HG03135 (cell line): Measurements from ENCODE around the gene UPK3BL2.
A peak's percentile ranks its signal among the peaks of the same experiment; 100 is the strongest.
"Not testable (repeated sequence)": the region's sequence is repeated elsewhere in the genome, so short reads cannot be mapped to it uniquely, and the experiment has no call there.

Experiments used
- ATAC-seq: cut with Tn5 transposase; IDR thresholded peaks from one replicate; pipeline ENCODE4 v1.9.1; 2021; ENCODE audit warnings: mild to moderate bottlenecking, moderate library complexity; ENCODE audit not compliant: unreplicated experiment

UPK3BL2 gene

GRCh38 chr7:102543596-102543995 lies at the start of gene UPK3BL2:
Gene UPK3BL2, minus strand, starts transcription at chr7:102543696. Its CDS starts 60 bp downstream, at chr7:102543636.
- ATAC-seq: not testable (repeated sequence)

- ATAC-seq: peak; percentile 51
Observed at GRCh38 chr7:102592477-102593019, 49.1 kb upstream of the UPK3BL2 start.

GRCh38 chr7:102589857-102590256 lies 46.4 kb upstream of the UPK3BL2 start:
- ATAC-seq: peak; percentile 38

GRCh38 chr7:102583495-102583894 lies 40.0 kb upstream of the UPK3BL2 start:
- ATAC-seq: not testable (repeated sequence)

- not testable (repeated sequence) for ATAC-seq
Observed at GRCh38 chr7:102581722-102582121, 38.2 kb upstream of the UPK3BL2 start.

GRCh38 chr7:102578486-102578885 lies 35.0 kb upstream of the UPK3BL2 start:
- not testable (repeated sequence) for ATAC-seq

GRCh38 chr7:102577315-102578240 lies 34.1 kb upstream of the UPK3BL2 start:
- not testable (repeated sequence) for ATAC-seq

GRCh38 chr7:102576363-102576762 lies 32.9 kb upstream of the UPK3BL2 start:
- not testable (repeated sequence) for ATAC-seq

GRCh38 chr7:102574607-102575006 lies 31.1 kb upstream of the UPK3BL2 start:
- ATAC-seq: not testable (repeated sequence)

GRCh38 chr7:102572261-102573239 lies 29.1 kb upstream of the UPK3BL2 start, which contains the start of gene POLR2J3:
Gene POLR2J3, minus strand, starts transcription at chr7:102572583. Its CDS starts 62 bp downstream, at chr7:102572521.
- ATAC-seq: peak; percentile 92

GRCh38 chr7:102568620-102569019 lies 25.1 kb upstream of the UPK3BL2 start:
- ATAC-seq: not testable (repeated sequence)

- not testable (repeated sequence) for ATAC-seq
Observed at GRCh38 chr7:102550808-102551422, 7.4 kb upstream of the UPK3BL2 start, which contains the start of gene SPDYE2. Gene SPDYE2, plus strand, starts transcription at chr7:102551226. Its CDS starts 2,030 bp downstream, at chr7:102553256.

- ATAC-seq: peak; percentile 64
Observed at GRCh38 chr7:102546353-102546752, 2.9 kb upstream of the UPK3BL2 start.

GRCh38 chr7:102545288-102545687 lies 1.8 kb upstream of the UPK3BL2 start:
- not testable (repeated sequence) for ATAC-seq

- ATAC-seq: not testable (repeated sequence)
Observed at GRCh38 chr7:102544372-102544771, 876 bp upstream of the UPK3BL2 start.

- ATAC-seq: not testable (repeated sequence)
Observed at GRCh38 chr7:102542771-102543170, 725 bp downstream of the UPK3BL2 start.

- not testable (repeated sequence) for ATAC-seq
Observed at GRCh38 chr7:102542083-102542482, 1.4 kb downstream of the UPK3BL2 start.

GRCh38 chr7:102540604-102541003 lies 2.9 kb downstream of the UPK3BL2 start:
- not testable (repeated sequence) for ATAC-seq

GRCh38 chr7:102535062-102535615 lies 8.4 kb downstream of the UPK3BL2 start:
- ATAC-seq: not testable (repeated sequence)

GRCh38 chr7:102532127-102532526 lies 11.4 kb downstream of the UPK3BL2 start:
- not testable (repeated sequence) for ATAC-seq
